Epithelial cell of proximal tubule (primary cell): Measurements from ENCODE around the gene CGB2. TPM values are rescaled to one million over a fixed set of nuclear protein-coding genes. Genes with fewer than 3 reads are reported as not detected.

Source experiments
- DNase-seq: peaks from one replicate; pipeline ENCODE4 v3.0.0-alpha.2; 2011; ENCODE audit warnings: low read depth
- H3K4me3 ChIP-seq: 2 replicates; pipeline ENCODE4 v1.5.1; 2011; ENCODE audit warnings: low read depth, mild to moderate bottlenecking, low read length
- CTCF ChIP-seq: conservative IDR thresholded peaks from 2 replicates; pipeline ENCODE4 v1.5.1; 2012; ENCODE audit warnings: low read depth, mild to moderate bottlenecking, low read length
- total RNA-seq: library from RNA; depleted of rRNA; stranded (reverse); fragments of >200 nt; gene quantifications from 2 replicates; pipeline ENCODE4 v1.2.3, GENCODE V29; 2015

Gene CGB2
- total RNA-seq, 1 donor from 2014 or later, result not detected

DNA sequence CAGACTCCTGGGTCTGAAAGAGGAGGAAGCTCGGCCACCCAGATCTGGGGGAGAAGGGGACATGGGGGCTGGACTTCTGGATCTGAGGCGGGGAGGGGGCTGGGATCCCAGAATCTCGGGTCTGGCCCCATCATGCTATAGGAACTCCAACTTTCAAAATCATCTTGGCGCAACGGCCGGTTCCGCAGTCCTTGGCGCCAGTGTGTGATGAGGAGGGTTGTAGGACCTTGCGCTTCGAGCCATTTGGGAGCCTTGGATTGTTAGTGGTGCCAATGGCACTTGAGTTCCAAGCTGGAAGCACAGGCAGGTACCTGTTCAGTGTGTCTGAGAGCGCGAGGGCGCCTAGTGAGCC, 37.7 kb upstream of the CGB2 start:
- TF ChIP-seq CTCF, result no peak
- H3K4me3 ChIP-seq, result peak overlapping the region; percentile 82
- DNase-seq, result no peak

- H3K4me3 ChIP-seq, result no peak overlapping the region
- peak; percentile 73 for TF ChIP-seq CTCF
- no peak for DNase-seq
Measured at GRCh38 chr19:48997972-48998371, 33.7 kb upstream of the CGB2 start.

DNA sequence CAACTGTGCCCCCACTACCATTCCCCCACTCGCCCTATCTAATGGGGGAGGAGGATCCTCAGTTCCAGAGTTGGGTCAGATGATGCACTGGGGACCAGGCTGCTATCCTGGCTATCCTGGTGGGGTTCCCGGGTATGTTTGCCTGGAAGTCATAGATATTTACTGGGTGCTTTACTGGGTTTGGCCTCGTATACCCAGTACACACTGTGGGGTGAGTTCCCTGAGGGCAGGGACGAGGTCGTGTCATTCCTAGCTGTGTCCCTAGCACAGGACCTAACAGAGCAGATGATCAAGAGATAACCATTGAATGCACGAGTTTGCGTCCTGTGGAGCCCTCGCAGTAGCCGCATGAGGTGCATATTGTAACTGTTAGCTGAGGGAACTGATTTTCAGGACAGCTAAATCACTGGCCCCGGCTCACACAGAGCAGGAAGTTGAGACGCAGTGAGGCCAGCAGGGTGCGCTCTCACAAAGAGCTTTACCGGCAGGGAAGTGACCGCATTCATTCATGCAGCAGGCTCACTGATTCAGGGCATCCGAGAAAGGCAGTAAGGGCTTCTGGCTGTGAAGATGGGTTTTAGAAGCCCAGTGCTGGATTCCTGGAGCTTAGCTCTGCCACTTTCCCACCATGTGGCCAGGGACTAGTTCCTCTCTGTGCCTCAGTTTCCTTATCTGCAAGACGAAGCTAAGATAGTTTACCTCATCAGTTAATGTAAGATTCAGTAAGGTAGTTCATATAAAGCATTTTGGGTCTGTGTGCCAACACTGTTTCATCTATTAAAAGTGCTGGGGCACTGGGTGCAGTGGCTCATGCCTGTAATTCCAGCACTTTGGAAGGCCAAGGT, 32.0 kb upstream of the CGB2 start:
- TF ChIP-seq CTCF, result peak; percentile 80
- no peak overlapping the region for H3K4me3 ChIP-seq
- DNase-seq, result no peak

- TF ChIP-seq CTCF, result no peak
- no peak overlapping the region for H3K4me3 ChIP-seq
Measured at GRCh38 chr19:49004133-49004532, 27.6 kb upstream of the CGB2 start.

DNA sequence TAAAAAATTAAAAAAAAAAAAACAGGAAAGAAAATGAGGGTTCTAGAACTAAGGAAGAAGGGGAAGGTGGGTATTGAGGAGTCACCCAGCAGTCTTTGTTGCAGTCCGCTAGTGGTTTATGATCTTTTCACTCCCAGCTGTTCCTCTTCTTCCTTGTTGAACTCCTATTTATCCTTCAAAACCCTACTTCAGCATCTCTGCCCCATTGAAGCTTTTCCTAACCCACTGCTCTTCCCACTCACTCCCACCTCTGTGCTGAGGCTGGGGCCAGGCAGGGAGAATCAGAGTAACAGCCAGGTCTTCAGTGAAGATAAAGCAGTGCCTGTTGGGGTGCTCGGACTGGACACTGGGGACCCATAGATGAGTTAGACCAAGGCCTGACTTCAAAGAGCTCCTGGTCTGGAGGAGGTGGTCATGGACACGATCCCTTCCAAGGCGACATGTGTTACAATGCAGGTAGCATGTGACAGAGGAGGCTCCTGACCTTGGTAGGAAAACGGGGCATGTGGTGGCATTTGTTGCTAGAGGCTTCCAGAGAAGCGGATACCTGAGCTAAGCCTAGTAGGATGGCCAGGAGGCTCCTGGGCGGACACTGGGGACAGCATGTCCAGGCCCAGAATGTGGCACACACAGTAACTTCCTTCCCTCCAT, 26.6 kb upstream of the CGB2 start:
- no peak for DNase-seq
- no peak for TF ChIP-seq CTCF
- no peak overlapping the region for H3K4me3 ChIP-seq

More at GRCh38 chr19:49004133-49004532, 27.6 kb upstream of the CGB2 start:
- no peak for DNase-seq

DNA sequence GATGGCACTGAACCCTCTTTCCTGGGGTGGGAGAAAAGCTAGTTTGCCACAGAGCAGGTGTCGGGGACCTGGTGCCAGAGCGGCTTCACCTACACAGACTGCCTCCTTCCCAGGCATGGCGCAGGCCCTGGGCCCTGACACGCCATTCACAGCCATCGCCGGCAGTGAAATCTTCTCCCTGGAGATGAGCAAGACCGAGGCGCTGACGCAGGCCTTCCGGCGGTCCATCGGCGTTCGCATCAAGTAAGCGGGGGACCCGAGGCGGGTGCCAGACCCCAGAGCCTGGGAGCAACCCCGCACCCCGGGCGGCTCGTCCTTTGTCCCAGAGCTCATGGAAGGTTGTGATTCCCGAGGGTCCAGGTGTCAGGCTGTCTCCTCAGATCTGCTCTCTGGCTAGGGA, 24.8 kb upstream of the CGB2 start:
- H3K4me3 ChIP-seq, result no peak overlapping the region
- no peak for DNase-seq
- TF ChIP-seq CTCF, result no peak

DNA sequence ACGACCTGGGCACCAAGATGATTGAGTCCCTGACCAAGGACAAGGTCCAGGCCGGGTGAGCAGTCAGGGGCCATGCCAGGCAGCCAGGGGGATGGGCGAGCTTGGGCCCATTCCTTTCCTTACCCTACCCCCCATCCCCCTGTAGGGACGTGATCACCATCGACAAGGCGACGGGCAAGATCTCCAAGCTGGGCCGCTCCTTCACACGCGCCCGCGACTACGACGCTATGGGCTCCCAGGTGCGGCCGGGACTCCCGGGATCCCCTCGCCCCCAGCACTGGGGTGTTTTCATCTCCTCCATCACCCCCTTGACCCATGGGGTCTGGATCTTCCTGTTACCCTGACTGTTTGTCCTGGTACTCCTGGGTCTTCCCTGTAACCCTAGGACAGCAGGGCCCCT, 21.9 kb upstream of the CGB2 start:
- no peak for DNase-seq
- TF ChIP-seq CTCF, result no peak
- H3K4me3 ChIP-seq, result no peak overlapping the region
